Stimulated activated CD8-positive, alpha-beta memory T cell treated with anti-CD3 and anti-CD28 coated beads, Interleukin-15, amount 100 ng/mL, for 4 hours (primary cell): Measurements from ENCODE around the gene NUTM2F.
"Not testable (repeated sequence)": the region's sequence is repeated elsewhere in the genome, so short reads cannot be mapped to it uniquely, and the experiment has no call there.

Source experiments
- DNase-seq, 2 donors: peaks; one replicate each; pipeline ENCODE4 v3.0.0-alpha.2; 2020; ENCODE audit warnings: low read depth in 2 of 2

NUTM2F gene, protein sequence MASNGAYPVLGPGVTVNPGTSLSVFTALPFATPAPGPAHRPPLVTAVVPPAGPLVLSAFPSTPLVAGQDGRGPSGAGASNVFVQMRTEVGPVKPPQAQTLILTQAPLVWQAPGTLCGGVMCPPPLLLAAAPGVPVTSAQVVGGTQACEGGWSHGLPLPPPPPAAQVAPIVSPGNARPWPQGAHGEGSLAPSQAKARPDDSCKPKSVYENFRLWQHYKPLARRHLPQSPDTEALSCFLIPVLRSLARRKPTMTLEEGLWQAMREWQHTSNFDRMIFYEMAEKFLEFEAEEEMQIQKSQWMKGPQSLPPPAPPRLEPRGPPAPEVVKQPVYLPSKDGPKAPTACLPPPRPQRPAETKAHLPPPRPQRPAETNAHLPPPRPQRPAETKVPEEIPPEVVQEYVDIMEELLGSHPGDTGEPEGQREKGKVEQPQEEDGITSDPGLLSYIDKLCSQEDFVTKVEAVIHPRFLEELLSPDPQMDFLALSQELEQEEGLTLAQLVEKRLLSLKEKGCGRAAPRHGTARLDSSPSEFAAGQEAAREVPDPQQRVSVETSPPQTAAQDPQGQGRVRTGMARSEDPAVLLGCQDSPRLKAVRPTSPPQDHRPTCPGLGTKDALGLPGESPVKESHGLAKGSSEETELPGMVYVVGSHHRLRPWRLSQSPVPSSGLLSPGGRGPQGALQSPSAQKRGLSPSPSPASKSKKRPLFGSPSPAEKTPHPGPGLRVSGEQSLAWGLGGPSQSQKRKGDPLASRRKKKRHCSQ

DNA sequence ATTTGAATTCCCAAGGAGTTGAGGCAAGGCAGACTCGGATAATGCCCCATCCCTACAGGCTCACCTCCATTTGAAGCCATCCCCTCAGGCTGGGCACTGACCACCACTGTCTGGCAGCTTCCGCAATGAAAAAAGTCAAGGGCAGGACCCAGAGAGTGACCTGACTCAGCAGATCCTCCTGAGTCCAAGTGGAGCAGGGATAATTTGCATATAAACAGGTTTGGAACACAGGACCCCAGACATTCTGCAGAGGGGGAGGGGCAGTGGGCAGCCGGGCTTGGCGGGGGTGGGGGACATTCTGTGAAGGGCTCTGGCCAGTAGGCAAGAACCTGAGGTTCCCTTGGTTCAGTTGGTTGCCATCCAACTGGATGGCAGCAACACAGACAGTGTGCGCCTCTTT, at the start of gene NUTM2F:
Gene NUTM2F, minus strand, starts transcription at position 101 of the 400 bp plus-strand sequence. Its CDS starts 21 bp downstream, at position 80.
- DNase-seq = not testable (repeated sequence)

DNA sequence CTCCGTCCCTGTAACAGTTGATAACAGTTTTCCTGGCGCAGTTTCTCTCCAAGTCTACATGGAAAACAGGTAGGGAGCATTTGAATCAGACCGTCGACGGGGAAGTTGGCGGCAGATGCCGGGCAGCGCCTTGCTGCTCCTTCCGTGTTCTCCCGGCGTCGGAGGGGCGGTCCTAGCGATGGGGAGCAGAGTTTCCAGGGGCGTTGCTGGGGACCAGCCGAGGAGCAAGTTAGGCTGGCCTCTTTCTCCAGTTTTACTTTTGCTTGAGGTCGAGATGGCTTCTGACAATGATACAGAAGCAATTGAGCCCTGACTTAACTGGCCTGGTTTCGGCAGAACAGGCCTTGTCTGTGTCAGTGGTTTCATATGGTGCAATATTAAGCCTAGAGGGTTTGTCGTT, 46.8 kb upstream of the NUTM2F start:
- DNase-seq = not testable (repeated sequence)

DNA sequence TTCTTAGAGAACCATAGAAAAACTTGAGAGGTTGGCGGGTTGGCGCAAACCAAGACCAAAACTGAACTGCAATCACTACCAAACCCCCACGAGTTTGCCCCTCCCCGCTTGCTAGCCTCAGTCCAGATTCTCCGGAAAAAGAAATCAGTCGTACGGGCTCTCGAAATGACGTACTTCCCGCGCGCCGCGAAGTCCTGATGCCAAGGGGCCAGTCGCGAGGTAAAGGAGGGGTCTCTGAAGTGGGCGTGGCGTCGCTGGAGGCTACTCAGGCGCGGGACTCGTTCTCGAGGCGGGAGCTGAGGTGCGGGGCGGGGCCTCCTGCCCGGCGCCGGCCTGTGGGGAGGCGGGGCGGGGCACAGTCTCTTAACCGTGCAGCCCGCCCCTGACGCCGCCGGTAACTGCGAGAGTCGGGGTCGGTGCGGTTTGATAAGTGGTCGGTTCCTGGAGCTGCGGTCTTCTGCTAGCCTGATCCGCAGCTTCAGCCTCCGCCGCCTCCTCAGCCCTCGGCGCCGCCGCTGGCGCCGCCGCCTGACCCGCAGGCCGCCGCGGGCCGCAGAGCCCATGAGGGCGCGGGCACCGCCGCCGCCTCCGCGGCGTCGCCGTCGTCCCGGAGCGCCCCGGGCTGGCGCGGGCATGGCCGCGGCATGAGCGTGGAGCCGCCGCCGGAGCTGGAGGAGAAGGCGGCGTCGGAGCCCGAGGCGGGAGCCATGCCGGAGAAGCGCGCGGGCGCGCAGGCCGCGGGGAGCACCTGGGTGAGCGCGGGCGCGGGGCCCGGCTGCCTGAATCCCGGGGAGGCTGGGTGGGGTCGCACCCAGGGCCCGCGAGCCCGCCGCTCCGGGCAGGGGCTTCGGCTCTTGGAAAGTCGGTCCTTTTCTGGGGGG, 46.0 kb upstream of the NUTM2F start:
- peak; percentile 74 to 81 for DNase-seq

DNA sequence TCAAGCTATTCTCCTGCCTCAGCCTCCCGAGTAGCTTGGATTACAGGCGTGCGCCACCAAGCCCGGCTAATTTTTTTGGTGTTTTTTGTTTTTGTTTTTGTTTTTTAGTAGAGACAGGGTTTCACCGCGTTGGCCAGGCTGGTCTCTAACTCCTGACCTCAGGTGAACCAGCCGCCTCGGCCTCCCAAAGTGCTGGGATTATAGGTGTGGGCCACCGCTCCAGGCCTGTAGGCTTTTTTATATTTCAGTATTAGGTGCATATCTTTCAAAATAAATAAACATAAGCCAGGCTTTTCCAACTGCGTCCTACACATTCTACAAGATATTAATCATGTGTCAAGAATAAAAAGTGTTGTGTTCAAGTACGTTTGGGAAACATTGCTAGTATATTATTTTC, 45.3 kb upstream of the NUTM2F start:
- DNase-seq = not testable (repeated sequence)

DNA sequence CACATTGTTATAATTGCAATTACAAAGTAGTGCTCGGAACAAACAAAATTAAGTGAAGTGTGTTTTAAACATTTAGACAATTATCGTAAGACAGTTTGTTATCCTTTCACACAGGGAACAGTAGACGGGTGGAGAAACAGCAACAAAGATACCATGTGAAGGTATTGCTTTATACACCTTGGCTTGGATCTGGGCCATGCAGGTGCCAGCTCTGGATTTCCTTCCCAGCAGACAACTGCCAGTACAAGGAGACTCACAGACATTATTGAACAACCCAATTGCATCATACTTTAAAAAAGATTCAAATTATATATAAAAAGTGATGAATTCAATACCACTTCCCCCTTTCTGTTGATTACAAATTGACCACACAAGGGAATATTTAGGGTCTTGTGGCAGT, 41.8 kb upstream of the NUTM2F start:
- DNase-seq = not testable (repeated sequence)

DNA sequence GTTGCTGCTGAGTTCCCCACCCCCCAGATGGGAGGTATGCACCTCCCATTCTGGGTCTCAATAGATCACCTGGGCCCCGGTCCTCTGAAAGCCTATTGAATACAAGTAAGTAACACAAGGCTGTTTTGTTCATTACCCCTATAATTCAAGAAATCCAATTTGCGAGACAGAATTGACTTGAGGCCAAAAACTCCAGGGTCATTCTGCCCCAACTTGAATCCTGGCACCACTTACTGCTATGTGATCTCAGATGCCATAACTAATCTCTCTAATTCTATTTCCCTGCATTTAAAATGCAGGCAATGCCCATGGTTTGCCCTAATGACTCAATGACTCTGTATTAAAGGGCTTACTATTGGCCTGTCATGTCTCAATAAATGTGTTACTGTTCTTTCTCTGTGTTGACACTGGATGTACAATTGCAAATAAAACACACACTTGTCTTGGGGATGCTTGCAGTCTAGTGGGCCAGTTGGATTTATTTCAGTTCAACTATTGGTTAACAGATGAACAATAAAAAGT, 35.7 kb upstream of the NUTM2F start:
- DNase-seq = not testable (repeated sequence)

DNA sequence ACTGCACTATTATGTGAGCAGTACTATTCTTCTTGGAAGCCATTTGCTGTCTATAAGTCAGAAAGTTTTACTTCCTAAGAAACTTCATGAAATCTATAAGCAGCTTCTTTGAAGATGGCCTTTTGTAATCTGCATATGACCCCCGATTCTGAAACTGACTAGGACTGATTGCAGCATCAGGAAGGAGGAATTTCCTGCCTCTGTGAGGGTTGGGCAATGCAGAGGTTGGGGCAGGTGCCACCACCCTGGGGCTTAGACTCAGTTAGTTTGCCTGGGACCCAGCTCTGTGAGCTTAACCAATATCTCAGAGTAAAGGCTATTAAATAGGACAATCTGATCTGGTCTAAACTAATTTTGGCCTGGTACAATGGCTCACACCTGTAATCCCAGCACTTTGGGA, 28.7 kb upstream of the NUTM2F start:
- DNase-seq = not testable (repeated sequence)

DNA sequence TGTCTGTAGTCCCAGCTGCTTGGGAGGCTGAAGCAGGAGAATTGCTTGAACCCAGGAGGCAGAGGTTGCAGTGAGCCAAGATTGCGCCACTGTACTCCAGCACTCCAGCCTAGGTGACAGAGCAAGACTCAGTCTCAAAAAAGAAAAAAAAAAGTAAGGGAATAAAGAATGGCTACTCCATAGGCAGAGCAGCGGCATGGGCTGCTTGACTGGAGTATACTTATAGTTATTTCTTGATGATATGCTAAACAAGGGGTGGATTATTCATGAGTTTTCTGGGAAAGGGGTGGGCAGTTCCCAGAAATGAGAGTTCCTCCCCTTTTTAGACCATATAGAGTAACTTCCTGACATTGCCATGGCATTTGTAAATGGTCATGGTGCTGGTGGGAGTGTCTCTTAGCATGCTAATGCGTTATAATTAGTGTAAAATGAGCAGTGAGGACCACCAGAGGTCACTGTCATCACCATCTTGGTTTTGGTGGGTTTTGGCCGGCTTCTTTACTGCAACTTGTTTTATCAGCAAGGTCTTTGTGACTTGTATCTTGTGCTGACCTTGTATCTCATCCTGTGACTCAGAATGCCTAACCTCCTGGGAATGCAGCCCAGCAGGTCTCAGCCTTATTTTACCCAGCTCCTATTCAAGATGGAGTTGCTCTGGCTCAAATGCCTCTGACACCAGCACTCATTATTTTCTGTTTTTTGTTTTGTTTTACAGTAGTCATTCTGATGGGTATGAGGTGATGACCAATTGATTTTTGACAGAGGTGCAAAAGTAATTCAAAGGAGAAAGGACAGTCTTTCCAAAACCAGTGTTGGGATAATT, 23.7 kb upstream of the NUTM2F start:
- not testable (repeated sequence) for DNase-seq

DNA sequence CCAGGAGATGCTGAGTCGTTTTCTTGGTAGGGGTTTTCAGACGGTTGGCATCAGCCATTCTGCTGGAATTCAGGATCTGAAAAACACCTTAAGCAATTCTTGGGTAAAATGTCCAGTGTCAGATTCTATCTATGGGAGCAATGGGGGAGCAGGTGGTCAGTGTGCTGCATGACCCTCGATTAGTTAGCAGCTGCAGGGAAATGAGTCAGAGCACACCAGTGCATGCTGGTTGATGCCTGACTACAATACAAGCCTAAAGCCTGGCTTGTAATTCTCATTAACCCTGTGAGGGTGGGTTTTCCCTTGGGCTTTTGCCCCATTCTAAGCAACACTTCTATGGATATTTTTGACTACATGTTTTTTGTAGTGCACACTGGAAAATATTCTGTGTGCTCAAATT, 20.3 kb upstream of the NUTM2F start:
- not testable (repeated sequence) for DNase-seq

DNA sequence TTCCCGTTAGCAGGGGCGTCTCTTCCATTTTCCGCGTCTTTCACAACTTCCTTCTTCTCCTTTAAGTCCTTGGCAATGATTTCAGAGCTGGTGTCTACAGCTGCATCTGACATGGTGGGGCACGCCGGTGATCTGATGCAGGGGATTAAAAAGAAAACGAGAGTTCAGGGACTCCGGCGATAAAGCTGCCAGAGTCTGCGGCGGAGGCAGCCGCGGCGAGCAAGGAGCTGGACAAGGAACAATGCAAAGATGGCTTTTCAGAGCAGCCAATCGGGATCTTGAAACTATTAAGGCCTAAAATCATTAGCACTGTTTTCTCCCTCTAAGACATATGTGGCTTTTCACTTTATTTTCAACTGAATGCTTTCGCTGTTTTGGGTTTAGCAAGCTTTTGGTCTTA, 19.0 kb upstream of the NUTM2F start:
- not testable (repeated sequence) for DNase-seq

DNA sequence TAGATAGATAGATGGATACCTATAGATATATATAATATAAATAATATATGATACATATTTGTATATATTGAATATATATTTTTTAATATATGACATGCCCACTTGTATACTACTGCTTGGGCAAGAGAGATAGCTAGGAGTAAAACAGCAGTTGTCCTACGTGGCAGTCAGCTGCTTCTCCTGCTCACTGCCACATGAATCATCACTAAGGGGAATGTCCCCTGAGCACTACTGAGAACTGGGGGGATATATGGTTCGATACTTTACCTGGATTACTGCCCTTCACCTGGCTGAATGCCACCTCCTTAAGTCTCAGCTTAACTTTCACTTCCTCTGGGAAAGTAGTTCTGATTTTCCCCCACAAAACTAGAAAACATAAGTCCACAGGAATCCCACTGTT, 13.3 kb upstream of the NUTM2F start:
- not testable (repeated sequence) for DNase-seq

DNA sequence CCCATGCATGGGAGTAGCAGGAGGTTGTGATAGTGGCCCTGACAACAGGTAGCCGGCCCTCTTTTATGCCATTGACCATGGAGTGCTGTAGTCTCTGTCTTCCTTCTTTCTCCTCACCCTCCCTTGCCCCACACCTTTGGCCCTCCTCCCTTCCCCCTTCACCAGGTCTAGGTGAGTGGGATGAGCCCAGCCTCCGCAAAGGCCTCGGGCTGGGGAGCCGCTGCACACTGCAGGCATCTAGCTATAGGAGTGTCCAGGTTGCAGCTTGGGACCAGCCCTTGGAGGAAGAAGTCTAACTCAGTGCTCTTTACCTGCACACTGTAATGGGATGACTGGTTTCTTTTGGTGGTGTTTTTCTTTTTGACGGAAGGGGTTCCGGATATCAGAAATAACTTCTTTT, 12.3 kb upstream of the NUTM2F start:
- DNase-seq = not testable (repeated sequence)

DNA sequence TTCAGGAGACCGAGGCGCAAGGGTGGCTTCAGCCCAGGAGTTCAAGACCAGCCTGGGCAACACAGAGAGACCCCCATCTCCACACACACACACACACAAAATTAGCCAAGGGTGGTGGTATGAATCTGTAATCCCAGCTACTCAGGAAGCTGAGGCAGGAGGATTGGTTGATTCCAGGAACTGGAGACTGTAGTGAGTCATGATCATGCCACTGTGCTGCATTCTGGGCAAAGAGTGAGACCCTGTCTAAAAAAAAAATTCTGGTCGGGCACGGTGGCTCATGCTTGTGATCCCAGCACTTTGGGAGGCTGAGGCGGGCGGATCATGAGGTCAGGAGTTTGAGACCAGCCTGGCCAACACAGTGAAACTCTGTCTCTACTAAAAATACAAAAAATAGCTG, 11.2 kb upstream of the NUTM2F start:
- not testable (repeated sequence) for DNase-seq

DNA sequence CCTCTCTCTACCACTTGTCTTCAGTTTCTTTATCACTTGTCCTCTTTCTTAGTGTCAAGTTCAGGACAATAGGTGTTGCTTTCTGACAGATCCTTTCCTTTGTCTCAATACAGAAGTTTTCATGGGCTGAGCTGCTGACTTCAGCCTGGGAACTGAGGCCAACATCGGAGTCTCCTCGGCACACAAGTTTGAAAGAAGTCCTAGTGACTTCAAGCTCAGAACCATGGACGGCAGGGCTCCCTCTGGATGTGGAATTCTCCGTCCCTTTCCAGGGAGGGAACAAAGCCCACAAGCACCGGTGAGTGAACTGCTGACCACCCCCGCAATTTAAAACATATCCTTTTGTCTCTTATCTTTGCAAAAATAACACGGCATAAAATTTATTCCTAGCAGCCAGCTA, 10.3 kb upstream of the NUTM2F start:
- DNase-seq = not testable (repeated sequence)

DNA sequence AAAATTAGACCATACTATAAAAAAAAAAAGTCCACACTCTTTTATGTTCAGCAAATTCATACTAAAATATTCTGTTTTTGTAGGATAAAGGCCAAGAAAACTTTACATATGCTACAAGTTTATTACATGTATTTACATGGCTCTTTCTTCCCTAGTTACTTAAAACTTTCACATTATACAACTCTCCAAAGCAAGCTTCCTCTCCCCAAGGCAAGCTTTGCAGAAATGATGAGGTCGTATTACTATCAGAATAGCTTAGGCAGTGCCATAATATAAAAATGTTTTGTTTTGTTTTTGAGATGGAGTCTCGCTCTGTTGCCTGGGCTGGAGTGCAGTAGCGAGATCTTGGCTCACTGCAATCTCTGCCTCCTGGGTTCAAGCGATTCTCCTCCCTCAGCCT, 8.0 kb upstream of the NUTM2F start:
- DNase-seq = not testable (repeated sequence)

DNA sequence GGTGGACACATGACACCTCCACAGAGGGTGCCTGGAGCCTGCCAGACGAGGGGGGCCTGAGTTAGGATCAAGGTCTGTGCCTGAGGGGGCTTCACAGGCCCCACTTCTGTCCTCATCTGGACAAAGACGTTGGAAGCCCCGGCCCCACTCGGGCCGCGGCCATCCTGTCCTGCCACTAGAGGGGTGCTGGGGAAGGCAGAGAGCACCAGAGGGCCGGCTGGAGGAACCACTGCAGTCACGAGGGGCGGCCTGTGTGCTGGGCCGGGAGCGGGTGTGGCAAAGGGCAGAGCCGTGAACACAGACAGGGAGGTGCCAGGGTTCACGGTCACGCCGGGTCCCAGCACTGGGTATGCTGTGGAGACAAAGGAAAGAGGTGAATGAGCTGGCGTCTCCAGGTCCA, 2.9 kb downstream of the NUTM2F start:
- DNase-seq = not testable (repeated sequence)

DNA sequence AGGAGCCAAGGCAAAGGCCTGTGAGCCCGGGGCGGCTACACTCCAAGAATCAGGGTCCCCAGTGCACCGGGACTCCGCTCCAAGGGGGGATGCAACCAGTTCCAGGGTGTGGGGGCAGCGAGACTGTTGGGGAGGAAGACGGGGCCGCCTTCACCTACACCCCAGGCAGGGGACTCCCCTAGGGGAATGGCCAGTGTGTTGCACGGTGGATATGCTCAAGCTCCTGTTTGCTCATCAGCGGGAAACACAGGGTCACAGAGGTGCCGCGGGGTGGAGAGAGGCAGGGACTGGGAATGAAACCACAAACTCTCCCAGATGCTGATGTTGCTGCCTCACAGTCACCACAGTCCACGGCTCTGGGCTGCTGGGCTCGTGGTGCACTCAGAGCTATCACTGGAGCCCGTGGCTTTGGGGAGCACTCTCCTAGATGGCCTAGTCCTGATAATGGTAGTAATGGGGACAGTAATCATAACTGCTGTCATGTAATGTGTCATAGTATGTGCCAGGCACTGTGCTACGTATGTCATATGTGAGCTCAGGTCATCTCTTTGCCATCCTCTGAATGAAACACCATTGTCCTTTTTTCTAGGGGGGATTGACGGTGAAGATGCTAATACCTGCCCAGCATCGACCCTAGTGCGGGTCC, 5.2 kb downstream of the NUTM2F start:
- not testable (repeated sequence) for DNase-seq

DNA sequence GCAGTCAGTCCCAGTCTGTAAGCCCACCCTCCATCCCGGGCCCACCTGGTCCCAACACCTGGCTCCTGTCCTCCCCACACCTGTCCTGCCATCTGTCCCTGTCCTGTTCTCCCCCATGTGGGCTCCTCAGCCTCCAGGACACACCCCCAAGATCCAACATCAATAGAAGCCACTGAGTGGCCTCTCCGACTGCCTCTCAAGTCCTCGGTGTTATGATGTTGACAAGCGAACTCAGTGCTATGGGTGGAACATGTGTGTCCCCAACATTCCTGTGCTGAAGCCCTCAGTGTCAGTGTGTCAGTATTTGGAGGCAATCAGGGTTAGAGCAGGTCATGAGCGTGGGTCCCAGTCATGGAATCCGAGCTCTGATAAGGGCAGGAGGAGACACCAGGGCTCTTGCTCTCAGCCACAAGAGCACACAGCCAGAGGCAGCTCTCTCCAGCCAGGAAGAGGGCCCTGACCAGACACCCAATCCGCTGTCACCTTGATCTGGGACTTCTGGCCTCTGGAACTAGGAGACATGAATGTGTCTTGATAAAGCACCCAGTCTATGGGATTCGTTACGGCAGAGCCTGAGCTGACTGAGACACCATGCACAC, 6.0 kb downstream of the NUTM2F start:
- DNase-seq = not testable (repeated sequence)

DNA sequence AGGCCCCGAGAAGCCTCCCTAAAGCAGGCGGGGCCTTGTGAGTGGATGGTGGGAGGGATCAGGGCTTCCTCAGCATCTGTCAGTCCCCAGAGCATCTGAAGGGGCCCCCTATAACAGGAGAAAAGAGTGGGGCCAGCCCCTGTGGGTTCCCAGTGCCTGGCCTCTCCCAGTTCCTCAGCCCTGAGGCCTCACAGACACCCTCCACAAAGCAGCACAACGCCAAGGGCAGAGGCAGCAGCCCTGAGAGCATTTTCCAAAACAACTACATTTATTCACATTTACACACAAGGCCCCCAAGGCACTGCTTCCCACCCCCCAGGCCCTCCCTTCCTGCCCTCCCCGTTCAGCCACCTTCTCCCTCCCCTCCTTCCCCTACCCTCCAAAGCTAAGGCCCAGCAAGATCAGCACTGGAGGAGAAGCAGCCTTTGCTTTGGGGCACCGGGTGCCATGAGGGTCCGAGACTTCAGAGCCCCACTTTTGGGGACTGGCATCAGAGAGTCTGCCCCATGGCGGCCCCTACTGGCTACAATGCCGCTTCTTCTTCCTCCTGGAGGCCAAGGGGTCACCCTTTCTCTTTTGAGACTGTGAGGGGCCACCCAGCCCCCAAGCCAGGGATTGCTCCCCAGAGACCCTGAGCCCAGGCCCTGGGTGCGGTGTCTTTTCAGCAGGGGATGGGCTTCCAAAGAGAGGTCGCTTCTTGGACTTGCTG, 10.3 kb downstream of the NUTM2F start:
- DNase-seq = not testable (repeated sequence)
